AG08396 (cell line): ENCODE data around the gene GRK1.
A peak's percentile ranks its signal among the peaks of the same experiment; 100 is the strongest.
"Not testable (repeated sequence)": the region's sequence is repeated elsewhere in the genome, so short reads cannot be mapped to it uniquely, and the experiment has no call there.

Experiments used
- DNase-seq: peaks from one replicate; pipeline ENCODE4 v3.0.0; 2012; ENCODE audit warnings: low spot score, mixed read lengths

The GRK1 gene

DNA sequence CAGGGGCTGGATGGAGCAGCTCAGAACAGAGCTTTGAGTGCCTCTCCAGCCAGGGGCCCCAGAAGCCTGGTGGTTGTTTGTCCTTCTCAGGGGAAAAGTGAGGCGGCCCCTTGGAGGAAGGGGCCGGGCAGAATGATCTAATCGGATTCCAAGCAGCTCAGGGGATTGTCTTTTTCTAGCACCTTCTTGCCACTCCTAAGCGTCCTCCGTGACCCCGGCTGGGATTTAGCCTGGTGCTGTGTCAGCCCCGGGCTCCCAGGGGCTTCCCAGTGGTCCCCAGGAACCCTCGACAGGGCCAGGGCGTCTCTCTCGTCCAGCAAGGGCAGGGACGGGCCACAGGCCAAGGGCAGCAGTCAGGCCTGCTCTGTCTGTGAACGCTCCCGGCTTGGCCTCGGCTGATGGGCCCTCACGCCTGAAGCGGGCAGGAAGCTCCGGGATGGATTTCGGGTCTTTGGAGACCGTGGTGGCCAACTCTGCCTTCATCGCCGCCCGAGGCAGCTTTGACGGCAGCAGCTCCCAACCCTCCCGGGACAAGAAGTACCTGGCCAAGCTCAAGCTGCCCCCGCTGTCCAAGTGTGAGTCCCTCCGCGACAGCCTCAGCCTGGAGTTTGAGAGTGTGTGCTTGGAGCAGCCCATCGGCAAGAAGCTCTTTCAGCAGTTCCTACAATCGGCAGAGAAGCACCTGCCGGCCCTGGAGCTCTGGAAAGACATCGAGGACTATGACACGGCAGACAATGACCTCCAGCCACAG lies at the start of gene GRK1:
GRK1 (plus strand) TSS at position 269 of the 751 bp plus-strand sequence; CDS start at position 437, 168 bp downstream.
- no peak for DNase-seq

DNA sequence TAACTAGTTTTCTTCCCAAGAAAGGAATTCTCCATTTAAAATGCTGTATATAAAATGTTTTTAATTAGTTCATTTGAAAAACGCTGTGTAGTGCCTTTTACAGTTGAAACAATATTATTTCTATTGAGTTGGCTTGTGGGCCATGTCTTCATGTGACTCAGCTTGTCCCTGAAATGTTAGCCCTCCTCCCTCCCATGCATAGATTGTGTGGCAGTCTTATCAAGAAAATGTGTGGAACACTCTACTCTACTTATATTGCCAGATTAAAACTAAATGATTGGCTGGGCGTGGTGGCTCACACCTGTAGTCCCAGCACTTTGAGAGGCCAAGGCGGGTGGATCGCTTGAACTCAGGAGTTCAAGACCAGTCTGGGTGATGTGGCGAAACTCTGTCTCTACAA lies 49.1 kb upstream of the GRK1 start:
- no peak for DNase-seq

DNA sequence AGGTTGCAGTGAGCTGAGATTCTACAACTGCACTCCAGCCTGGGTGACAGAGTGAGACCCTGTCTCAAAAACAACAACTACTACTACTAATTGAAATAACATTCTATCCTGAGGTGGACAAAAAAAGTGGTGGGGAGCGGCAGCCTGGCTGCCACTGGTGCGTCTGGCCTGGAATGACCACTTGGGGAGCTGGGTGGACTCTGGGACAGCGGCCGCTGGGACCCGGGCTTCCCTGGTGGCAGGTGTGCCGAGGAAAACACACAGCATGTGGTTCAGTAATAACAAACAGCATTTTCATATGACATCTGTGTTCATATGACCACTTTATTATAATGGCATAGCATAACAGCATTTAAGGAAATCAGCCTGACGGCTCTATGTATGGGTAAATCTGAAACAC lies 48.6 kb upstream of the GRK1 start:
- DNase-seq: no peak

DNA sequence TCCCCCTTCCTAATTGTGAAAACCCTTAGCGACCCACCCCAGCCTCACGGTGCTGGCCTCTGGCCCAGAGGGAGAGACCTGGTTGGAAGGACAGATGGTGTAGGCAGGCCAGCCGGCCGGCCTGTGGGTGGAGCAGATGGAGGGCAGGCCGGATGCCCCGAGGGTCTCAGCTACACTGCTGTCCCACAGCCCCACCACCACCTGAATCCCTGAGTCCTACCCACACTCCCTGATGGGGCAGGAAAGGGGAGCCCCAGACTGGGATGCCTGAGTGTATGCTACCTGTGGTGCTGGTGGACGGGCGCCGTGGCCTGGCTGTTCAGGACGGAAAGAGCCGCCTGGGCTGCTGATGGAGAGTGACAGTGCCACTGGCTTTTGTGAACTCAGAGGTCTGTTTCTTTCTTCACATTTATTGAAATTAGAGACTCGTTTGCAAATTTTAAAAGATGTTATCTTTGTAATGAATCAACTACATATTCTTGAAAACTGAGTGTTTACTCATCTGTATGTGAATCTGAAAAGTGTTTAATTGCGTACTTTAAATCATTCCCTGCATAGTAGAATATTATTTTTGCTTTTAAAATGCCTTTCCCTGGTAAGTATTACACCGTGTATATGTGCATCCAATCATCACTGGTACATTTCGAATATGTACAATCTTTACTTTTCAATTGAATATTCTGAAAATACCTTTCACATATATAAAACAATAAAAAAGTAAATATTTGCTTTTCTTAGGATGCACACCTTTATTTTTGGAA lies 46.8 kb upstream of the GRK1 start:
- DNase-seq: no peak

DNA sequence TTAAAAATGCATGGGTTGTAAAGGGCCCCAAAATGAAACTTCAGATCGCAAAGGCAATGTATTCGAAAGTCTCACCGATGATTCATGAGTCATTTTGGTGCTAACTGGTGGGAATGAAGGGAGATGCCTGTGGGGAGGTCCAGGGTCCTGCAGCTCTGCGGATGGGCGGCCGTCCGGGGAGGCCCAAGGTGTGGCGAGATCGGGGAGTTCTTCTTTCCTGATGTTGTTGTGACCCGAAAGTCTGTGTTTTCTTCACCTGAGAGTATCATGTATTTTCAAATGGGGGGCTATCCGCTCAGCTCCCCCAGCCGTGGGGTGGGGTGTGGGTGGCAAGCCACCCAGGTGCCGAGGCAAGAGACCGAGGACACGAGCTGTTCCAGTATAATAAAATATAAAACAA lies 46.0 kb upstream of the GRK1 start:
- no peak for DNase-seq

DNA sequence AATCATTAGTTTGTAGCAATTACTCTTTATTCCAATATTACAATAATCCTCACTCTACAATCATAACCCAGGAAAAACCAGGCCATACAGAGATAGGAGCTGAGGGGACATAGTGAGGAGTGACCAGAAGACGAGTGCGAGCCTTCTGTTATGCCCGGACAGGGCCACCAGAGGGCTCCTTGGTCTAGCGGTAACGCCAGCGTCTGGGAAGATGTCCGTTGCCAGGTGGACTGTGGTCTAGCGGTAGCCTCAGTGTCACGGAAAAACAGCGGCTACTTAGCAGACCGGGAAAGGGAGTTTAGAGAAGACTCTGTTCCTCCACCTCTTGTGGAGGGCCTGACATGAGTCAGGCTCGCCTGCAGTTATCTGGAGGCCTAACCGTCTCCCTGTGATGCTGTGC lies 45.5 kb upstream of the GRK1 start:
- not testable (repeated sequence) for DNase-seq

DNA sequence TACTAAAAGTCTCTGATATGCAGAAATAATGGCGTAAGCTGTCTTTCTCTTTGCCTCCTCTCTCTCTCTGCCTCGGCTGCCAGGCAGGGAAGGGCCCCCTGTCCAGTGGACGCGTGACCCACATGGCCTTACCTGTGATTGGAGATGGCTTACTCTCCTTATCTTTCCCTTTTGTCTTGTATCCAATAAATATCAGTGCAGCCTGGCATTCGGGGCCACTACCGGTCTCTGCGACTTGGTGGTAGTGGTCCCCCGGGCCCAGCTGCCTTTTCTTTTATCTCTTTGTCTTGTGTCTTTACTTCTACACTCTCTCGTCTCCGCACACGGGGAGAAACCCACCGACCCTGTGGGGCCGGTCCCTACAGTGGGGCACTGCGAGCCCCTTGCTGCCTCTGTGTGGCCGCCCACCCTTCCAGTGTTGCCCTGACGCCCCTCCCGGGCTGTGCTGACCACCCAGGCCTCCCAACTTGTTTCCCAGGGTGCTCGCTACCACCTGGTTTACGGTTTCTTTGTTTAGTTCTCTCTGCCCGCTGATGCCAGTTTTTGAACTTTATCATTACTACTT lies 45.0 kb upstream of the GRK1 start:
- DNase-seq: not testable (repeated sequence)

DNA sequence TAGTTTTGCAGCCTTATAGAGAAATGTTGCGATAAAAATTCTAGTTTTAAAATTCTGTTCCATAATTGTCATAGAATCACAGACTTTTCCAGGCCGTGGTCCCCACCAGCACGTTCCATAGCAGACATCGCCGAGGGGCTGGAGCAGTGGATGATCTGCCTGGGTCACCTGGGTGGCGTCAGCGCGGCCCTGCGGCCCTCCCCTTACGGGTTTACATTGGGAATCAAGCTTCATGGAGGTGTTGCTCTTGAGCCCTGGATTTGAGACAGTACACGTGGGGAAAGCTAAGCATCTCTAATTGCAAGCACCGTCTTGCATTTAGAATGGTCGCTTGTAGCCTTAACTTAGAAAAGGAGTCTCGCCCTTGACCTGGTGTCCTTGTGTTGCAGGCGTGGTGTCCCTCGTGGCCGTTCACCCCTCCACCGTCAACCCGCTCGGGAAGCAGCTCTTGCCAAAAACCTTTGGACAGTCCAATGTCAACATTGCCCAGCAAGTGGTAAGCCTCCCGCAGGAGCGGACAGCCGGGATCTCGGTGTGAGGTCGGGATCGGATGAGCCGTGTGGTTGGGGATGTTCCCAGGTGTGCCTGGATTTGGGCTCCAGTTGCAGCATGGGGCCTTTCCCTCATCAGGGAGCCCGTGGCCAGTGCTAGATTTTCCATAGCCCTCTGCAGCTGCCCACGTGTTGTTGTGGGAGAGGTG lies 44.1 kb upstream of the GRK1 start:
- no peak for DNase-seq

DNA sequence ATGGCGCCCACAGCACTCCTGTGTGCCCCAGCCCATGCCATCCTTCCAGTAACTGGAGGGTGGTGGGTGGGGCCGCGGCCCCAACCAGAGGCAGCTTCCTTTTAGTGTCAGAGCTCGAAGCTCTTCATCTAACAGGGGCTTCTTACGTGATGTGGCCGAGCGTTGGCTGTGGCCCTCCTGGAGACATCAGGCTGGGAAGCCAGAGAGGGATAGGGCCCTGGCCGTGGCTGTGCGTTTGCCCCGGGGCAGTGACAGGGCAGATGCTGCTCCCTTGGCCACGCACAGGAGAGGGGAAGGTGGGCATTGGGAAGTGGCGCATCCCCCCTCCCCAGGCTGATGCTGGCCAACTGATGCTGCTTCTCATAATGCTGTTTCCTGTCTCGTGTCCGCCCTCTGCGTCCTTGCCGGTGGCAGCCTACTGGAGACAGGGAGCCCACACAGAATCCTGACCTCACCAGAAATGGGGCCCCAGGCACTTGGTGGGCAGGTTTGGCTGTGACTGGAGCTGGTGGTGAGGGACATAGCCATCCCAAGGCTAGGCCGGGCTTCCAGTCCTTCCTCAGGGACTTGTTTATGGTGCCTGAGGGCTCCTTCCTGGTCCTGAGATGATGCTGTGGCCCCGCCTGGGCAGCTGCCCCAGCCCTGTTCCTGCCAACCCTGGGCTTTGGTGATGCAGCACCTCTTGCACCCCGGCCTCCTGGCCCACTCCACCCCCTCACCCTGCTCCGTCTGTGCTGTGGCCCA lies 43.4 kb upstream of the GRK1 start:
- DNase-seq: peak; percentile 53

DNA sequence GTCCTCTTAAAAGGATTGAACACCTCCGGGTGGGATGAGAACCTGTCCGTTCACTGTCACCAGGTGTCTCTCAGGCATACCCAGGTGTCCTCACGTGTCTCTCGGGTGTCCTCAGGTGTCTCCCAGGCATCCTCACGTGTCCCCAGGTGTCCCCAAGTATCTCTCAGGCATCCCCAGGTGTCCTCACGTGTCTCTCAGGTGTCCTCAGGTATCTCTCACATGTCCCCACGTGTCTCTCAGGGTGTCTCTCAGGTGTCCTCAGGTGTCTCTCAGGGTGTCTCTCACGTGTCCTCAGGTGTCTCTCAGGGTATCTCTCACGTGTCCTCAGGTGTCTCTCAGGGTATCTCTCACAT lies 42.8 kb upstream of the GRK1 start:
- DNase-seq: no peak

DNA sequence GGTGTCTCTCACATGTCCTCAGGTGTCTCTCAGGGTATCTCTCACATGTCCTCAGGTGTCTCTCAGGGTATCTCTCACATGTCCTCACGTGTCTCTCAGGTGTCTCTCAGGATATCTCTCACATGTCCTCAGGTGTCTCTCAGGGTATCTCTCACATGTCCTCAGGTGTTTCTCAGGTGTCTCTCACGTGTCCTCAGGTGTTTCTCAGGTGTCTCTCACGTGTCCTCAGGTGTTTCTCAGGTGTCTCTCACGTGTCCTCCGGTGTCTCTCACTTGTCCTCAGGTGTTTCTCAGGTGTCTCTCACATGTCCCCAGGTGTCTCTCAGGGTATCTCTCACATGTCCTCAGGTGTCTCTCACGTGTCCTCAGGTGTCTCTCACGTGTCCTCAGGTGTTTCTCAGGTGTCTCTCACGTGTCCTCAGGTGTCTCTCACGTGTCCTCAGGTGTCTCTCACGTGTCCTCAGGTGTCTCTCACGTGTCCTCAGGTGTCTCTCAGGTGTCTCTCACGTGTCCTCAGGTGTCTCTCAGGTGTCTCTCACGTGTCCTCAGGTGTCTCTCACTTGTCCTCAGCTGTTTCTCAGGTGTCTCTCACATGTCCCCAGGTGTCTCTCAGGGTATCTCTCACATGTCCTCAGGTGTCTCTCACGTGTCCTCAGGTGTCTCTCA lies 42.2 kb upstream of the GRK1 start:
- DNase-seq: not testable (repeated sequence)

DNA sequence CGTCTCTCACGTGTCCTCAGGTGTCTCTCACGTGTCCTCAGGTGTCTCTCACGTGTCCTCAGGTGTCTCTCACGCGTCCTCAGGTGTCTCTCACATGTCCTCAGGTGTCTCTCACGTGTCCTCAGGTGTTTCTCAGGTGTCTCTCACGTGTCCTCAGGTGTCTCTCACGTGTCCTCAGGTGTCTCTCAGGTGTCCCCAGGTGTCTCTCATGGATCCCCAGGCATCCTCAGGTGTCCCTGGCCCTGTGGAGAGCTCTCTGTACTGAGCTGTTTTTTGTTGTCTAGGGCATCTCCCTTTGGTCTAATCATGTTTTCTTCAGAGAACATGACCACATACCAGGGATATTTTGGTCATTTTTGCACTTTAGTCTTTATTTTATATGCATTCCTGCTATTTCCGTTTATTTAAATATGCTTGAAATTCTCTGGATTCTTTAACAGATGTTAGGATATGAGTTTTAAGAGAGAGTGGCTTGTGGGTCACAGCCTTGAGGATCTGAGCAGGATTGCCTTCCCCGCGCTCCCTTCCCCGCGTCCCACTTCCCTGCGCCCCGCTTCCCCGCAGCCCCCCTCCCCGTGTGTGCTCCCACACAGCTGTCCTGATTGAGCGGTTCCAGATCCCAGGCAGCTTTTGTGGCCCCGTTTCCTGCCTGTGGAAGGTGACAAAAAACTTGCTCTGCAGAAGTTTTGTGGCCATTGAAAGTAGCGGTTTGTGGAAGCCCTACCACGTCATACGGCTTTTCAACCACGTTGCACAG lies 40.9 kb upstream of the GRK1 start:
- DNase-seq: peak; percentile 74

DNA sequence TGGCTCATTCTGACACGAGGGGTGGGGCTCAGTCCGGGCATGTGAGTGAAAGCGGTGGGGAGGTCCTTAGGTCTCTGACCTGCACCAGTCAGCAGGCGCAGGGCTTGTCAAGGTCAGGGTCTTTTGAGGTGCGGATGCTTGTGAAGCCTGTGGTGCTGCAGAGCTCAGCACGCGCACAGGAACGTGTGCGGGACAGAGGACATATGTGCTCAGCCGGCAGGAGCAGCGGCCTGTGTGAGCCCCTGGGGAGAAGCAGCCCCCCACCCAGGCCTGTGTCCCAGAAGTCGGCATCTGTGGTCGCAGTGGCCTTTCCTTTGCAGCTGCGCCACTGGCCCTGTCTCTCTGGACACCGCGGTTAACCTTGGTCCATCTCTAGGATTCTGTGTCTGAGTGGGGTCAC lies 39.9 kb upstream of the GRK1 start:
- no peak for DNase-seq

DNA sequence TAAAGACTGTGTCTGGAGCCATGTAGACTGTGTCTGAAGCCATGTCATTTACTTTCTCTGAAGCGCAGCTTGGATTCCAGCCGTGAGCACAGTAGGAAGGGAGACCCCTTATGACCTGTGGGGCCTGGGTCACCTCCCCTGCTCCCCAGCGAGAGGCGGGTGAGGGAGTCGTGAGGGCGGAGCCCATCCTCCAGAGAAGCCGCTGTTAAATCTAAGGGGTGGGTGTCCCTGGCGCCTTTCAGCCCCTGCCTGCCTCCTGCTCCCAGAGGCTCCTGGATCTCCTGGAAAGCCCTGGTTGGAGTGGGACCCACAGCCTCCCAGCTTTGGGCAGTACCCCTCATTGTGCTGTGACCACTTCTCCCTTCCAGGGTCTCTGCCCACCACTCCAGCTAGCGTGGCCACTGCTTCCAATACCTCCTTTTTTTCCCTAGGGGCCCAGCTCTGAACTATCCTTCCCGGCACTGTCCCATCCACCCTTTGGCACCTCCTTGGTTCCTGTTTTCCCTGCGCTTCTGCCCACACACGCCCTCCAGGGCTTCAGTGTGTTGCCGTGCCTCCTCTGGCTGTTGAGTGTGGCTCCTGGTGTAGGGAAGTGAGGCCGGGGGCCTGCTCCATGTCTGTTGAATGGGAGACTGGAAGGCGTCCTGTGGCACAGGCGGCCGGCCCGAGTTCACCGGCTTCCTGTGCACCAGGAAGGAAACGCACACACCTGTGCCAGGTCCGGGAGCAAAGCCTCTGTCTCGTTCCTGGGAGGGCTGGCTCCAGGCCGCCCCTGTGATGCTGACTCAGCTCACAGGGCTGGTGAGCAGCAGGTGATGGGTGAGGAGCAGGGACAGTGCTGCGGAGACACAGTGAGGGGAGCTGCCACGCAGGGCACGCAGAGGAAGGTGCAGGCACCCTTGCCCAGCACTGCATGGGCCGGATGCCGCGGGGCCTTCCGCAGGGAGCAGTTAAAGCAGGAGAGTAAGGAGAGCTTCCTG lies 38.4 kb upstream of the GRK1 start:
- no peak for DNase-seq

DNA sequence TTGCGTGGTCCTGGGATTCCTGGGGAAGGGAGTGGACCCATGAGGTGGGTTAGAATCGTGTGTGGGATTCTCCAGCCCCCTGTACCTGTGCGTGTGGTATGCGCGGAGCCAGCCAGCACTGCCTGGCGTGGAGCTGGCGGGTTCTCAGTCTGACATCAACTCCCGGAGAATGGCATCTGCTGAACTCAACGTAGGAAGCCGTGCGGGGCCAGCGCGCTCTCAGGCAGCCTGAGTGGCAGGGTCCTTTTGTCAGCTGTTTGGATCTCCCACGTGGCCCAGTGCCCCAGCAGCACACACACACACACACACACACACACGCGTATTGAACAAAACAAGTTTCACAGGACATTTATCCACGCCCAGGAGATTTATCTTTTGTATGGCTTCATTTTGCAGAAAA lies 37.2 kb upstream of the GRK1 start:
- no peak for DNase-seq

DNA sequence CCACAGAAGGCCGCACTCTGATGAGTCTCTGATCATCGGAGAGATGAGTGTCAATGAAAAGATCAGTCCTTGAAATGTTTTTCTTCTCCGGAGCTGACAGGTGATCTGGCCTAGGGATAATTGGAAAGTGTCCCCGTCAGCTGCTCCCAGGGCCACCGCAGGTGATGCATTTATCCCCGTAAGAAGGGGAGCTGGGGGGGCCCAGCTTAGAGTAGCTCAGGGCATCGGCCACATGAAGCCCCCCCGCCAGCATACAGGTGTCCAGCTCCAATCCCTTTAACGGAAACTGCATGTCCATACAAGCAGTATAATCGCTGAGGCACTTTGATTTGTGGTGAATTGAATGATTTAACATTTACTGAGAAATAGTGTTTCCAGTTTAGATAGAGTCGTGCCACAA lies 36.7 kb upstream of the GRK1 start:
- no peak for DNase-seq

DNA sequence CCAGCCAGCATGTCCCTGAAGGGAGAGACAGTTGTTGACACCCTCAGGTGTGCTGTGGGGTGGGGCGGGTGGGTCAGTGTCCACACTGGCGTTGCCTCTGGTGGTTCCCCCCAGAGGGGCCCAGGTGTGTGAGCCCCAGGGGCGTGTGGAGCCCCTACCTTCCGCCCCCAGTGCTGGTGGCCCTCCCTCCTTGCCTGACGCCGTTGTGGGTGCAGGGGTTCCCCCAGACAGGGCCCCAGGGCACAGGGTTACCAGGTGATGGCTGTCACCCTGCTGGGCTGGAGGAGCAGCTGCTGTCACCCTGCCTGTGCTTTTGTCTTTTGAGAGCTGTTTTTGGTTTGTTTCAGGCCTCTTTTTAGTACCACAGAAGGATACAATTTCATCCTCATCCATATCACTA lies 36.2 kb upstream of the GRK1 start:
- DNase-seq: no peak

DNA sequence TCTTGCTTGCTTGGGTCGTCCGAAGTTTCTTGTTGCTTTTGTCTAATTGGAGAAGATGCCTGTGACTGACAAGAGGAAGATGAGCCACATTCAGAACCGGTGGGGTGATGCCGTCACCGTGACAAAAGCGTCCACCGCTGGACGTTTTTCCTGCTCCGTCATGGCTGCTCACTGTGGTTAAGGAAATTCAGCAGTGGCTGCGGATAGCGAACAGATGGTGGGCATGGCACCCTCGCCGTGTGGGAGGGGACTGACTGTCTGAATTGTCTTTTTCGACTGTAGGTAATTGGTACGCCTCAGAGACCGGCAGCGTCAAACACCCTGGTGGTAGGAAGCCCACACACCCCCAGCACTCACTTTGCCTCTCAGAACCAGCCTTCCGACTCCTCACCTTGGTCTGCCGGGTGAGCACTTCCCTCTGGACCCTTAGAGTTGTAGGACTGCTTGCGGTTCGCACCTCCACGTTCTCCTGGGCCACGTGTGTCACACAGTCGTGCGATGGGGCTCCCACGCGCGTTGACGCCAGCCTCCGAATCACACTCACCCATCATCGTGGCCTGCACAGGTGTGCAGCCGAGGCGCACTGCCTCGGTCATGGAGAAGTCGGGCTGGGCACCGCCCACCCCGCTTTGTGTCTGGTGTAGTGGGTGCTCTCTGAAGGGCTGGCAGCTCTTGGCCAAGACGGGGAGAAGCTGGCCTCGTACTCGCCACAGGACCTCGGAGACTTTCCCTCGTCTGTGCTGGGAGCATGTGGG lies 35.5 kb upstream of the GRK1 start:
- DNase-seq: no peak
